Measurements from ENCODE around the gene PAF1.

PAF1 gene

DNA sequence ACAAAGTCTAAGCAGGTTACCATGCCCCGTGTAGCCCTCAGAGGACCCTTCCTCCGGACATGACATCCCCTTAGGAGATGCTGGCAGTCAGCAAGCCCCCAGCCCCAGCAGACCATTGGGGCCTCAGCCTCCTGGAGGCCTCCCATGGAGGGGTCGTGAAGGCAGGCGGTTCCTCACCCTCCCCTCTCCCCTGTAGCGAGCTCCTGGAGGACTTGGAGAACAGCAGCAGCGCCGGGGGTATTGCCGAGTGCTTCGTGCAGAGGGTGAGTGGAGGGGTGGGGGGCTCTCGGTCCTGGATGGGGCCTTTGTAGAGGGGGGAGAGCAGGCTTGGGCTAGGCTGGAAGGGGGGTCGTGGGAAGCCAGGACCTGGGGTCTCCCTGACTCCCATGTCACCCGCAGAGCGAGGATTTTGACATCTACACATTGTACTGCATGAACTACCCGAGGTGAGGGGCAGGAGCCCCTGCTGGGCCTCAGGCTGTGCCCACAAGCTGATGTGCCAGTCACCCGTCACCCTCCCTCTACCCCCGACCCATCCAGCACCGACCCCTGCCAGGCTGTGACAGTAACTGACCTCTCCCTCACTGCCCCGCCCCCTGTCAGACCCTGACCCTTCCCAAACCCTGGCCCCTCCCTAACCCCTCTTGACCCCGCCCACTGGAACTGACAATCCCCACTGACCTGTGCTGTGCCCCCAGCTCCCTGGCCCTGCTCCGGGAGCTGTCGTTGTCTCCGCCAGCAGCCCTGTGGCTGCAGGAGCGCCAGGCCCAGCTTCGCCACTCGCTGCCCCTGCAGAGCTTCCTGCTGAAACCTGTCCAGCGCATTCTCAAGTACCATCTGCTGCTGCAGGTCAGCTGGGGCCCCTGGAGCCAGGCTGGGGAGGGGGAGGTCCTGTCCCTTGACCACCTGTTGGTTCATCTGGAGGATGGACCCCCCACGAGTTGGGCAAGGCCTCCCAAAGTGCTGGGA lies 25.5 kb upstream of the PAF1 start:
- DNase-seq, result no peak

- DNase-seq, result no peak
These were observed 24.5 kb upstream of the PAF1 start for GRCh38 chr19:39415111-39416046.

GRCh38 chr19:39413911-39414608 lies 23.2 kb upstream of the PAF1 start:
- no peak for DNase-seq

- no peak for DNase-seq
These were observed 22.5 kb upstream of the PAF1 start for GRCh38 chr19:39413272-39413910.

GRCh38 chr19:39412867-39413271 lies 22.0 kb upstream of the PAF1 start:
- no peak for DNase-seq

- DNase-seq, result peak; percentile 100
These were observed 21.4 kb upstream of the PAF1 start, which contains the start of gene PLEKHG2 for GRCh38 chr19:39412100-39412866. TSS of gene PLEKHG2 (plus strand) at chr19:39412669. CDS start at chr19:39414087, 1,418 bp downstream.

- DNase-seq, result peak; percentile 98
These were observed 20.9 kb upstream of the PAF1 start for GRCh38 chr19:39411832-39412099.

DNA sequence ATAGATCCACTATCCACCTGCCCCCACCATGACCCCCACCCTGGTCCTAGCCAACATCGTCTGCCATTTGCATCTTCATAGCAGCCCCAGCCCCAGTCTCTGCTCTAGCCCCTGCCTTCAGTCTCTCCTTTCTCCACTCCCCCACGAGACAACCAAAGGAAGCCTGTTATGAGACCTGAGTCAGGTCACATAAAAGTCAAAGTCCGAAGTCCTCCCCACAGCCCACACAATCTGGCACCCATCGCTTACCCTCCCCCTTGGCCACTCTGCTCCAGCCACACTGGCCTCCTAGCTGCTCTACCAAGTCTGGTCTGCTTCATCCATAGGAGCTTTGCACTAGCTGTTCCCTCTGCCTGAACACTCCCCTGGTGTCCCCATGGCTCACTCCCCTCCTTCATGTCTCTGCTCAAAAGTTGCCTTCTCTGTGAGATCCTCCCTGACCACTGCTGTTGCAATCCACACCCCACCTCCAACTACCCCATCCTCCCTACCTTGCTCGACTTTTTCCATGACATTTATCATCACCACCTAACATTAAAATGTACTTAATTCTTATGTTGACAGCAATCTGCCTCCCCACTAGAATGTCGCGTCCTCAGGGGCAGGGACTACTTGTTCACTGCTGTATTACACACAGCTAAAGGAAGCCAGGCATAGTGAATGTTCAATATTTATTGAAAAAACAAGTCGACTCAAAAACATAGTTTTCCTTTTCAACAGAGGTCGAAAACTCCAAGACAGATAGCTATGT lies 20.4 kb upstream of the PAF1 start:
- no peak for DNase-seq

- no peak for DNase-seq
These were observed 19.9 kb upstream of the PAF1 start for GRCh38 chr19:39410831-39411080.

- peak; percentile 61 for DNase-seq
These were observed 19.3 kb upstream of the PAF1 start for GRCh38 chr19:39410017-39410830.

- DNase-seq, result peak; percentile 73
These were observed 18.5 kb upstream of the PAF1 start for GRCh38 chr19:39409208-39410016.

- DNase-seq, result no peak
These were observed 17.7 kb upstream of the PAF1 start for GRCh38 chr19:39408392-39409207.

GRCh38 chr19:39407660-39408391 lies 16.9 kb upstream of the PAF1 start:
- peak; percentile 83 for DNase-seq

DNA sequence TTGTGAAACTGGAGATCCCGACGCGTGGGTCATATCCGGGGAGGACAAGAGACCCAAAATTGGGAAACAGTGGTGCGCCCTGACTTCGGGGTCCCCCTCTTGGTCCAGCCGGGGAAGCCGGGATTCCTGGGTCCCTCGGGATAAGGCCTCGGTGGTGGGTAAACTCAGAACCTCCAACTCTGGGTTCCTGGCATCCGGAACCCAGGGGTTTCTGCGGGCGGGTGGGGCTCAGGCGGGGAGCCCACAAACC lies 16.4 kb upstream of the PAF1 start:
- no peak for DNase-seq

DNA sequence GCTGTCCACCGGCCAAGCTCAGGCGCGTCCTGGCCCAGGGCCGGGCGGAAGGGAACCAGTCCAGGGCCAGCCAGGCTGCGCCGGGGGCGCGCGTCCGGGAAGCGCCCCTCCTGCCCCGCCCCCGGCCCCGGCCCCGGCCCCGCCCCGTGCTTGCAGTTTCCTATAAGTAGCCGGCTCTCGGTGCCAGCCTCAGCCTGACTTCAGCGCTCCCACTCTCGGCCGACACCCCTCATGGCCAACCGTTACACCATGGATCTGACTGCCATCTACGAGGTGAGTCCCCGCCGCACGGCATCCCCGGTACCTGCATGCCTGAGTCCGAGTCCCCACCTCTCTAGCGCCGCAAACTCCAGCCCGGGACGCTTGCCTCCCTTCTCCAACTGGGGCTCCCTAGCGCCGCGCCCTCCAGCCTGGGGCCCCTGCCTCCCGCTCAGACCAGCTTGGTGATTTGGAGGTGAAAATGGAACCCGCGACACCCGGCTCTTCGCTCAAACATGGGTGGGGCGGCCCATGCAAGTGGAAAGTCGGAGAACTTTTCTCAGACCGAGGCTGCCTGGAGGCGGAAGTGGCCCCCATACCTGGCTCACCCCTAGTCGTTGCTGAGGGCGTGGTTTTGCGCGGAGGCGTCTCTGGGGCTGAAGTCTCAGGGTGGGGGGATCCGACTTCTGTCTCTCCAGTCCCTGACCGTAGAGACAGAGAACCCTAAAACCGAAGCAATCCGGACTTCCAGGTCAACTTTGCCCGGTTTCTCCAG lies 15.9 kb upstream of the PAF1 start, which contains the start of gene ZFP36:
ZFP36 (plus strand) TSS at position 192 of the 754 bp plus-strand sequence; CDS start at position 250, 58 bp downstream.
- peak; percentile 90 for DNase-seq

DNA sequence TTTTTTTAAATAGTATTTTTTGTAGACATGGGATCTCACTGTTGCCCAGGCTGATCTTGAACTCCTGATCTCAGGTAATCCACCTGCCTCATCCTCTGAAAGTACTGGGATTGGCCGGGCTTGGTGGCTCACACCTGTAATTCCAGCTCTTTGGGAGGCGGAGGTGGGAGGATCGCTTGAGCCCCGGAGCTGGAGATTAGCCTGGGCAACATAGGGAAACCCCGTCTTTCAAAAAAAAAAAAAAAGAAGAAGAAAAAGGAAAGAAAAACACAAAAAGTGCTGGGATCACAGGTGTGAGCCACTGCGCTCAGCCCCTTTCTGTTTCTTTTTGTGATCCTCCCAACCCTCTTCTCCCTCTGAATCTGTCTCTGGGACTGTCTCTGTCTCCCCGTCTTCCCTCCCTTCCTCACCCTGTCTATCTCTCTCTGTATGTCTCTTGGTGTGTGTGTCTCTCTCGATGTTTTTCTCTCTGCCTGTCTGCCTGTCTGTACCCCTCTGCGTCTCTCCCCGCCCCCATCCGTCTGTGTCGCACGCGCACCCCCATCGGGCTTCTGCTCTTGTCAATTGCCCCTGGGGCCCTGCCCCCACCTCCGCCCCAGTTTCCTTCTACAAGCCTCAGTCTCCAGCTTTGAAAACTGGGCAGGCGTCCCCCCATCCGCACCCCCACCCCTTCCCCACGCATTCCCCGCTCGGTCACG lies 15.2 kb upstream of the PAF1 start:
- DNase-seq, result peak; percentile 87
